Activated gamma-delta T cell treated with Interleukin-2 at 50 U/mL for 16 hours (primary cell): ENCODE data around the gene CFL1.
A peak's percentile ranks its signal among the peaks of the same experiment; 100 is the strongest.
"Not testable (repeated sequence)": the region's sequence is repeated elsewhere in the genome, so short reads cannot be mapped to it uniquely, and the experiment has no call there.

Source experiments
- DNase-seq: peaks from one replicate; pipeline ENCODE4 v3.0.0-alpha.2; 2020

The CFL1 gene

DNA sequence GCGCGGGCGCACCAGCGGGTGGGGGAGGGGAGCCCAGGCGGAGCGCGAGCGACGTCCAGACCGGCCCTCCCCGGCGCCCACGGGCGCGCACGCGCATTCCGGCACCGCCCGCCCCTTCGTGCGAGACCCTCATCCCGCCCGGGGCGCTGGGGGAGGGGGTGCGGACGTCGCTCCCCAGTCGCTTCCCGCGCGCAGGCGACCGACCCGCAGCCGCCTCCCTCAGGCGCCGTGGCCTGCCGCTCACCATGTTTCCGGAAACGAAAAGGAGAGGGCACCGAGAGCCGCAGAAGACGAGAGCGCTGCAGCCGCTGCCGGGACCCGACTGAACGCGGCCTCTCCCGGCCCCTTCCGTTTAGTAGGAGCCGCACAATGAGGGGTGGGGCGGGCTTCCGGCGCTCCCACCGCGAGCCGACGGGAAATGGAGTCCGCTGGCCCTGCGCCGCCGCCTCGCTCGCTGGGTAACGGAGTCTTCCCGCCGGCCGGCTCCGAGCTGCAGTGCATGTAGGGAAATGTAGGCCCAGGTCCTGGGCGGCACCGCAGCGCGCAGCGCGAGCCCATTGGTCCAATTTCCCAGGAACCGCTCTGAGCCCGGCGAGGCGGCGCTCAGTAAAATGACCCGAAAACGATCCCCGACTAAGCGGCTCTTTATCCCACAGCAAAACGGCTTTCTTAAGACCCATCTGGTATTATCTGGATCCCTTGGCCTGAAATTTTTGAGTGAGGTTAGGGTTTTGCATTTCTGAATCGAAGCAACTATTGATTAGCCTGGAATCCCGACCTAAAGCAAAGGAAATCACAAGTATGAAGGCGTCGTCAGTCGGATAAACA lies at the start of gene CFL1:
CFL1 (minus strand) TSS at position 328 of the 828 bp plus-strand sequence; CDS start at position 247, 81 bp downstream.
- peak; percentile 96 for DNase-seq

DNA sequence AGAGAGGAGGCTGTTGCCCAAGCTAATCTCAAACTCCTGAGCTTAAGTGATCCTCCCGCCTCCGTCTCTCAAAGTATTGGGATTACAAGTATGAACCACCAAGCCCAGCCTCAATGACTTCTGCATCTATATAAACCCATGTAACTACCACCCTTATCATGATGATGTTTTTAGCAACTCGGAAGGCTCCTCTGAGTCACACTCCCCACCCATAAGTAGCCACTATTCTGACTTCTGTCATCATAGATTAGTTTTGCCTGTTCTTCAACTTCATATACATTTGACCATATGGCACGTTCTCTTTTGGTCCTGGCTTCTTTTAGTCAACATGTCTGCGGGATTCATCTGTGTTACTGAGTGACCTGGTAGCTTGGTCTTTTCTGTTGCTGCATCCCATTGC lies 48.6 kb upstream of the CFL1 start:
- no peak for DNase-seq

DNA sequence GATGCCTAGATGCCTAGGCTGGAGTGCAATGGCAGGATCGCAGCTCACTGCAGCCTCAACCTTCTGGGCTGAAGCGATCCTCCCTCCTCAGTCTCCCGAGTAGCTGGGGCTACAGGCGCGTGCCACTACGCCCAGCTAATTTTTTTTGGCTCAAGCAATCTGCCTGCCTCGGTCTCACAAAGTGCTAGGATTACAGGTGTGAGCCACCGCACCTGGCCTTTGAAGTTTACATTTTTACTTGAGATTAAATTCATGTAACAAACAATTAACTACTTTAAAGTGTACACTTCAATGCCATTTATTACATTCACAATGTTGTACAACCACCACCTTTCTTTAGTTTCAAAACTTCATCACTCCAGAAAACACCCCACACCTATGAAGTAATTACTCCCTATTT lies 45.7 kb upstream of the CFL1 start:
- no peak for DNase-seq

DNA sequence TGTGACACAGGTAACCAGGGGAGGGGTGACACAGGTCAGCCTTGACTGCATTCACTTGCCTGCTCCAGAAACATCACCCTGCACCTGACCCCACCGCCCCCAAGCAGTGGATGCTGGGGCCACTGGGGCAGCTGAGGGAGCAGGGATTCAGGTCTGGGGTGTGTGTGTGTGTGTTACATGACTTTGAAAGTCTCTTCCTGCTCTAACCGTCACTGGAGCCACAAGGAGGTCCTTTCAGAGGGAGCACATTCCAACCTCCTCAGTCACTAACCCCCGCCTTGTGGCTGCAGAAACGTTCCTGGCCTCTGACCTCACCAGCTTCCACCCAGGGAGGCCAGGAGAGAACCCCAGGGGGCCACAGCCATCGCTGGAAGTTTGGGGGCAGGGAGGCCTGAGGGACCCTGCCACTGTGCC lies 45.1 kb upstream of the CFL1 start:
- DNase-seq = no peak

DNA sequence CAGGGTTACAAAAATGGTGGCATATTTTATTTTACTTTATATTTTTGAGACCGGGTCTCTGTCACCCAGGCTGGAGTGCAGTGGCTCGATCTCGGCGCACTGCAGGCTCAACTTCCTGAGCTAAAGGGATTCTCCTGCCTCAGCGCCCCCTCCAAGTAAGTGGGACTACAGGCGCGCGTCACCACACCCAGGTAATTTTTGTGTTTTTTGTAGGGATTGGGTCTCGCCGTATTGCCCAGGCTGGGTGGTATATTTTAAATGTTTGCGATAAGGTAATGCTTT lies 42.9 kb upstream of the CFL1 start:
- no peak for DNase-seq

DNA sequence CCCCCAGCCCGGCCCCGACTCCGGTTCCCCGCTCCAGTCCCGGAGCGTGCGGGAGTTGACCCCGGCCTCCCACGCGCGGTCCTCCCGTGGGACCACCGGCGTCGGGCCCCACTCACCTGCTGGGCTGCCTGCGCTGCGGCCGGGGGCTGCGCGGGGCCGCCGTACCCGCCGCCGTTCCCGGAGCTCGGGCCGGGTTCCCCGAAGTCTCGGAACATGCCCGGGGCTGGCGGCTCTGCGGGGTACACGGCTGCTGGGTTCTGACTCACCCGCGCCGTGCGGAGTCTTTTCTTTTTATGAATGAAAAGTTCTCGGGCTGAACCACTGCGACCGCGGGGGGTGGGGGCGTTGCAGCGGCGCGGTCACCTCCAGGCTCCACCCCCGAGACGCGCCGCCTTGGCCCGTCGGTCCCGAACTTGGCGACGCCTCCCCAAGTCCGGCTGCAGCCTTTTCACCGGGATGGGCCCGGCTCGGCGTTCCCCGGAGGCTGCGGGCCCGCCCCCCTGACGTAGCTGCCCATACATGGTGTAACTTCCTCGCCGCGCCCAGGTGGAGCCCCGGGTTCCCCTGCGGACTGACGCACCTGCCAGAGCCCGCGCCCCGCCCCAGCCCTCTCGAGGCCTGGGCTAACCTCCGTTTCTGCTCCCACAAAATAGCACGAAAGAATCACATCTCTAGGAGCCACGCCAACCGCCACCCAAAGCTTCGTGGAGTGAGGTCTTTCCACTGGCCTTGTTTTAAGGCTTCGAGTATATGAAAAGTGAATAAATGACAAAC lies 42.3 kb upstream of the CFL1 start, which contains the start of gene FOSL1:
FOSL1 (minus strand) TSS at position 264 of the 774 bp plus-strand sequence; CDS start at position 215, 49 bp downstream.
- DNase-seq = peak; percentile 86

DNA sequence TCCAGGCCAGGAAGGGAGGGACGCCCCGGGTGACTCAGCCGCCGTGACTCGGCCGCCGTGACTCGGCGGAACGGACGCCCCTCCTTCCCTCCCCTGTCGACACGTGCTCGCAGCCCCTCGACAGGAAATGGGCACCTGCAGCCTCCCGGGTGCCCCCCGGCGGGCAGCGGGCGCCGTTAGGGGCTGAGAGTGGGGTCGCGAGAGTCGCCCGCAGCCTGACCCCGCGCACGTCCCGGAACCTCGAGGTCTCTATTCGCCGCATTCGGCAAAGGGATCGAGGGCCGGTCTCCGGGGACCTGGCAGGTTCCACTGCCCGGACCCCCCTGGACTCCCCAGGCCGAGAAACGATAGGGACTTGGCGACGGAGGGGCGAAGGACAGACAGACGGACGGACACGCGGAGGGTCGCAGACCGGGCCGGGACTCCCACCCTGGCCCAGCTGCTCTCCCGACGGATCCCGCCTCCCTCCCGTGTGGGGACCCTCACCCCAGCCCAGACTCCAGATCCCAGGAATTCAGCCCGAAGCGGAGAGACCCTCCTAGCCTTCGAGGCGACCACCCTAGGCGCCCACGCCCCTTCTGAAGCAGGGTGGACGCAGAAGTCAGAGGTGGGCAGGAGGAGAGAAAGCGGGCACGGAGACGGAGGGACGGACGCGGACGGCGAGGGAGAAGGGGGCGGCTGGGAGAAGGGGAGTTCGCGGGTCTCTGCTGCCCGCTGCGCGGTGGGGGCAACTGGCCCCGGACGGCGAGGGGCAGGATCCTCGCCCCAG lies 41.6 kb upstream of the CFL1 start:
- DNase-seq = peak; percentile 59

DNA sequence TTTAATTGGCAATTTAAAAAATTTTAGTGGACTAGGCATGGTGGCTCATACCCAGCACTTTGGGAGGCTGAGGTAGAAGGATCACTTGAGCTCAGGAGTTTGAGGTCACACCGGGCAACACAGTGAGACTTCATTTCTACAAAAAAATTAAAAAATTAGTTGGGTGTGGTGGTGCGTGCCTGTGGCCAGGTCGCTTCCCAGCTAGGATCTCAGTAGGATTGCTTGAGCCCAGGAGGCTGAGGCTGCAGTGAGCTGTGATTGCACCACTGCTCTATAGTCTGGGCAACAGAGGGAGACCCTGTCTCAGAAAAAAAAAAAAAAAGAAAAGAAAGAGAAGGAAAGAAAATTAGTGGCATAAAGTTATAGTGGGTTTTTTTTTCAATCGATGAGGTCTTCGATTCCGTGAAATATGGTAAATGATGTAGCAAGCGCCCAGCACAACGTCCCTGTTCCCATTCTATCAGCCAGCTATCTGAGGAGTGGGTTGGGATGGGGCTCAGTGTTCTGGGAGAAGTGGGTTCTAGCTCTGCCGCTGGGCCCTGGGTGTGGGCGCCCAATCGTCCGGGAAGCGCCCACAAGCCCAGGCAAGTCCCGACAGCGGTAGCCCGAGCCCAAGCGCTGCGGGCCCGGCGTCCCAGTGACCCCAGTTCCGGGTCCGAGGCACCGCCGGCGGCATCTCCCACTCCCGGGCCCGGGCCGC lies 40.8 kb upstream of the CFL1 start:
- DNase-seq = no peak

DNA sequence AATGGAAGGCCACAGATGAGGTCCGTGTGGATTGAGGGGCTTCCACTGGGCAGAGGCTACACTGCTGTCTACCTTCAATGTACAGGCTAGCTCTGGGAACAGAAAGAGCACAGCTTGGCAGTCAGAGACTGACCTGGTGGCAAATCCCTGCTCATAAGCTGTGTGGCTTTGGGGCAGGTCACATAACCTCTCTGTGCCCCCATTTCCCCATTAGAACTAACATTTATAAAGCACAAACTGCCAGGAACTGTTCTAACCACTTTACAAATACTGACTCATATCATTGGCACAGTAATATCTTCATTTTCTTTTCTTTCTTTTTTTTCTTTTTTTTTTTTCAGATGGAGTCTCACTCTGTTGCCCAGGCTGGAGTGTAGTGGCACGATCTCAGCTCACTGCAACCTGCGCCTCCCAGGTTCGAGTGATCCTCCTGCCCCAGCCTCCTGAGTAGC lies 39.1 kb upstream of the CFL1 start:
- DNase-seq = no peak

DNA sequence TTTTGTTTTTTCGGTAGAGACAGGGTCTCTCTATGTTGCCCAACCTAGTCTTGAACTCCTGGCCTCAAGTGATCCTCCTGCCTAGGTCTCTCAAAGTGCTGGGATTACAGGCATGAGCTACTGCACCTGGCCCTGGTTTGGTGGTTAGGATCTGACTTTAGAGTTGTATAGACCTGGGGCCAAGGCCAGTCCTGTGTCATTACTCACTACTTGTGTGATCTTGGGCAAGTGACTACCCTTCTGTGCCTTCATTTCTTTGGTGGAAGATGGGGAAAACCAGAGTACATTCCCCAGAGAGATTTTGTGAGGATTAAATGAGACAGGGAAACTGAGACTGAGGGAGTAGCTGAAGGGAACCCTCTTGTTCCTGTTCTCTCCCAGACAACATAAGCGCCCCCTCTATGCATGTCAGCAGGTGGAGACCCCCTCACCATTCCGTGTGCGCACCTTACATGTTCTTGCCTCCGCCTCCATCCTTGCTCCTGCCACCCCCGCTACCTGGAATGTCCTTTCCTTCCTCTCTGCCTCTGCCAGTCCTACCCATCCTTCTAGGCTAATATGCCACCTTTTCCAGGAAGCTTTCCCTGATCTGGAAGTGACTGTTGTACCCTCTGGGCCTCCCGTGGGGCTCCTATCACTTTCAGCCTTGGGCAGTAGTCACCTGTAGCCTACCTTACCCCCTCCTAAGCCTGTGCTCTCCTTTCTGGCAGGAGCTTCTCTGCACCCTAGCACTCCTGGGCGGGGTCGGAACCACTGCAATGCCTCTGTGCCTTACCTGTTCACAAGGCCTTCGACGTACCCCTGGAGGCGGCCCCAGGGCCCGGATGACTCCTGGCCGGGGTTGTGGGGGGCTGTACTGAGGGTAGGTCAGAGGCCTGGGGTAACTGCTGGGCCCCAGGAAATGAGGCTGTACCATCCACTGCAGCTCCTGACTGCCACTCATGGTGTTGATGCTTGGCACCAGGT lies 38.3 kb upstream of the CFL1 start:
- DNase-seq = no peak

DNA sequence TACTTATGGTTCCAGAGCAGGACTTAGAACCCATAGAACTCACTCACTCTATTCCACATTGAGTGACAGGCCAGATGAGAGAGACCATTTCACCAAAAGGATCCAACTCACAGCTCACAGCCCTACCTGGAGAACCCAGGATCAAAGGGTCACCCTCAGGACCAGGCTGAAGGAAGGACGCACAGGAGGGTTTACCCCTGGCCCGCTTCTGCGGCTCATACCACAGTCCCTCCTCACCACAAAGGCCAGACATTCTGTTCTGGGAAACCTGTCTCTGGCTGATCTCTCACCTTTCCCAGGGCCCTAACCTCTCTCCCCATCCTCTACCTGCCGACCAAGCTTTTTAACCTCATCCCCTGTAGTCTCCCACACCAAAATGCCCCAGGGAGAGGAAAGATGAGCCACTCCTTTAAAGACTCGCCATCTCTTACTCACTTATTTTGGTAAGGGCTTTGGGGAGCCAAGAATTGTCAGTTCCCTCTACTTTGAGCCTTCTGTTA lies 37.6 kb upstream of the CFL1 start:
- DNase-seq = no peak

DNA sequence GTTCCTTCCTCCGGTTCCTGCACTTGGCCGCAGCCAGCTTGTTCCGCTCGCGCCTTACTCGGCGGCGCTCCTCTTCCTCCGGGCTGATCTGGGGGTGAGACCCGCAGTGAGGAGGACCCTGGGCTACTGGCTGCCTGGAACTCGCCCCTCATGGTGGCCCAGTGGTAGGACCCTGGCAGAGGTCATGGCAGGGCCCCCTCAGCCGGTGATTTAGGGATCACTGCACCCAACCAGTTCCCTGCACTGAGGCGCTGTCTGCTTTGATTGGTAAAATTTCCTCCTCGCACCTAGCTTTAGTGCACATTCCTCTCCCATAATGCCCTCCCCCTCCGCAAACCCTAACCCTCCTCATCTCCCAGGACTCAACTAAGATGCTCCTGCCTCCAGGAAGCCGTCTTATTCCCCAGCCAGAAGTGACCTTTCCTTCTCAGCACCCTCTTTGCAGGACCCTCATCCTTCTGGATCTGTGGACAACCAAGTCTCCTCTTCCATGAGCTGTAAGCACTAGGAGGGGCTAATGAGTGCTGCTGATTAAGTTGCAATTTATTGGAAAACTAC lies 36.1 kb upstream of the CFL1 start:
- DNase-seq = peak; percentile 43

DNA sequence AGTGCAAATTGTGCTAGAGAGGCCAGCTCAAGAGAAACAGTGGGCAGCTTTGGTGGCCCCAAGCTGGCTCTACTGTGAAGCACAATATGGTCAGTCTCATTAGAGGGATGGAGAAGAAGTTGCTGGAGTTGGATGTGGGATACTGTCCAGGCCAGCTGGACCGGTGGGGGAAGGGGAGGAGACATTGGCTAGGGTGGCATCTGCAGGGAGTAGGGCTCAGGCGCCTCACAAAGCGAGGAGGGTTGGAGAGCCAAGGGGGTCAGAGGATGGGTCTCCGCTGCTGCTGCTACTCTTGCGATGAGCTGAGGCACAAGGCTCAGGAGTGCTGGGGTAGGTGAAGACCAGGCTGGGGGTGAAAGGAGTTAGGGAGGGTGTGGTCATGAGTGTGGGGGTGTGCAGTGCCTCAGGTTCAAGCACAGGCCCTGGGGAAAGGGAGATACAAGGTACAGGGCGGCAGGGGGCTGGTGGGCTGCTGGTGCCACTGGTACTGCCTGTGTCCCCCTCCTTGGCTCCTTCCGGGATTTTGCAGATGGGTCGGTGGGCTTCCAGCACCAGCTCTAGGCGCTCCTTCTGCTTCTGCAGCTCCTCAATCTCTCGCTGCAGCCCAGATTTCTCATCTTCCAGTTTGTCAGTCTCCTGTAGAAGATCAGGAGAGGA lies 34.8 kb upstream of the CFL1 start:
- DNase-seq = no peak

DNA sequence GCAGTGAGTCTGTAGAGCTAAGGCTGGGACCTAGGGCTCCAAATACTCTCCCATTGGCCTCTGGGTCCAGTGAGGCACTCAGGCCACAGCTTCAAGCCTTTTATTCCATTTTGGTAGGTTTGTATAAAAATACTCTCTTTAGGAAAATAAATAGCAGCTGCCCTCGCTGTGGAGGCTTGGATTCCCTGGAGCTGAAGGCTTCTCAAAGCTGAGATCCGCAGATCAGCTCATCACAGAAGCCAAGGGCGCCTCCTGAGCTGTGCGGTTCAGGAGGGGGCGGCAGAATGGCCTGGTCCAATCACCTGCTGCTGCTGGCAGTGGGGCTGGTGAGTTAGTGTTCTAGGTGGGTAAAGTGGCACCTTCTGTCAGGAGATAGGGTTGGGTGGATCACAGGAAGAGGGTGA lies 34.2 kb upstream of the CFL1 start:
- not testable (repeated sequence) for DNase-seq

DNA sequence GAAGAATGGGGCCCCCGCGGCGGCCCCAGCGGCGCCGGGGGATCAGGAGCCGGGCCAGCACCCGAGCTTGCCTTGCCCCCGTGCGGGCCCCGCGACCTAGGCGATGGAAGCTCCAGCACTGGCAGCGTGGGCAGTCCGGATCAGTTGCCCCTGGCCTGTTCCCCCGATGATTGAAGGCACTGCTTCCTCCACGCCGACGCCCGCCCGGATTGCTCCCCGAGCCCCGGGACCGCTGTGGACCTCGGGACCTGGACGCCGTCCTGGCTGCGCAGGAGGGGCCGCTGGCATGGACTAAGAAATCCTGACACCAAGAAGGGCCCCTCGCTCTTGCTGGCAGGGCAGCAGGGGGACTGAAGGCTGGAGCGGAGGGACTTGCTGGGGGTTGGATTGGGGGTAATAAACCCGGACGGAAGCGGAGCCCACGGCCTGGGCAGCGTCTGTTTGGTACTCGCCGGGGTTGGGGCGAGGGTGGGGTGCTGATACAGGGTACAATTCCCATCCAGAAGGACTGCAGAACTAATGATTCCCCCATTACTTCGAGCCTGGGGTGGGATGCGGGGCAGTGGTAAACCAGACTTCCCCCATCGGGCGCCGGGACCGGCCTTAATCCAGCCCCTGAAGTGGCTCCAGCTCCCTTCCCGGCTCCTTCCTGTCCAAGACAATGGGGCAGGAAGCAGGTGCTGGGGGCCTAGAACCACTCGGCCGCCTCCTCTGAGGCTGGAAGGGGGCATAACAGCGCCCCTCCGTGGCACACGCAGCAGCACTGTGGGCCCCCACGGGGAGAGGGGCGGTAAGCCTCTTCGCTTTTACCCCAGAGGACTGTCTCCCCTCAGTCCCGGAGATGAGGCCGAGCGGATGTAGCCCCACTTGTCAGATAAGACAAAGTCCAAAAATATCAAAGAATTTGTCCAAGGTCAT lies 33.5 kb upstream of the CFL1 start:
- DNase-seq = no peak

DNA sequence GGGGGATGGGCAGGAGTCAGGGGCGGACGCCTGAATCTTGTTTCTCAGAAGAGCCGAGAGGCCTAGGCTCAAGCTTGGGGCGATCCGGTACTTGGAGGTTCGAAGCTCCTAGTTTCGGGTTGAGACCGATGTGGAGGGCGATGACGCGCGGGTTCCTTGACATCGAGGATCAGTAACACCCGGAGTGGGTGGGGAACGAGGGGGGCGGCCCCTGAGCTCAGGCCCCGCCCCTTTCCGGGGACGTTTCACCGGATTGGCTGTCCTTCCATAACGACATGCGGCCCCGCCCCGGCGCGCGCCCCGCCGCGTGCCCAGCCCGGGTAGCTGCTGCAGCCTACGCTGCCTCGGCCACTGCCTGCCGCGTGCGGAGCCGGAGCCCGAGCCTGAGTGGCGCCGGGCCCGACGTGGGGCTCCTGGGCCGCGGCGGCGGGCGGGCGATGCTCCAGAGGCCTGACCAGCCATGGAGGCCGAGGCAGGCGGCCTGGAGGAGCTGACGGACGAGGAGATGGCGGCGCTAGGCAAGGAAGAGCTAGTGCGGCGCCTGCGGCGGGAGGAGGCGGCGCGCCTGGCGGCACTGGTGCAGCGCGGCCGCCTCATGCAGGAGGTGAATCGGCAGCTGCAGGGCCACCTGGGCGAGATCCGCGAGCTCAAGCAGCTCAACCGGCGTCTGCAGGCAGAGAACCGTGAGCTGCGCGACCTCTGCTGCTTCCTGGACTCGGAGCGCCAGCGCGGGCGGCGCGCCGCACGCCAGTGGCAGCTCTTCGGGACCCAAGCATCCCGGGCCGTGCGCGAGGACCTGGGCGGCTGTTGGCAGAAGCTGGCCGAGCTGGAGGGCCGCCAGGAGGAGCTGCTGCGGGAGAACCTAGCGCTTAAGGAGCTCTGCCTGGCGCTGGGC lies 32.6 kb upstream of the CFL1 start, which contains the start of gene CCDC85B:
CCDC85B (plus strand) TSS at position 350 of the 895 bp plus-strand sequence; CDS start at position 461, 111 bp downstream.
- peak; percentile 99 for DNase-seq

DNA sequence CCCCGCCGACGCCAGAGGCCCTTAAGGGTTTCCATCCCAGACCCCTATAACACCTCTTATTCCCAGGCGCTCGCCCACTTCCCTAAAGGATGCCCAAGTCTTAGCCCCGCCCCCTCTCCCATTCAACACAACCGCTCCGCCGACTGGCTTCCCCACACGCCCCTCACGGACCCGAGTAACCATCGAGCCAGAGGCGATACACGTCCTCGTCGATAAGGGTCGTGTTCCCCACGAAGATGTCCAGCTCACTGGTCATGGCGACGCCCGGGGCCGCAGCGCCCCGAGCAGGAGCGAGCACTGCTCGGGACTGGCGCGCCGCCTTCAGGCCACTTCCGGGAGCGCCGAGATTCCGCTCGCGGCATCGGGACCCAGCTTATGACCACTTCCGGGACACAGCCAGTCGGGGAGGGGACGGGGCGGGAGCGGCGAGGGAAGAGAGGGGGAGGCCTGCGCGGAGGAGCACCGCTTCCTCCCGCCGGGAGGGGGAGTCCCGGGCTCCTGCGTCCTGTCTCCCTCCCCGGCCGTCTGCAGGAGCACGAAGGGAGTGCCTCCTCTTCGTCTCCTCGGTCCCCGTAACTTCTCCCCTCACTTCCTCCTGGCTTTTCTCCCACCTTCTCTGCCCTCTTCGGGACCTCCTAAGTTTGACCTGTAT lies 30.3 kb upstream of the CFL1 start, which contains the start of gene FIBP:
FIBP (minus strand) TSS at position 309 of the 652 bp plus-strand sequence; CDS start at position 256, 53 bp downstream.
- DNase-seq = peak; percentile 96
